T follicular helper cell (primary cell): ENCODE data around the gene ANXA3.
"Not testable (repeated sequence)": the region's sequence is repeated elsewhere in the genome, so short reads cannot be mapped to it uniquely, and the experiment has no call there.

ENCODE experiments used
- DNase-seq: peaks from one replicate; pipeline ENCODE4 v3.0.0-alpha.2; 2020; ENCODE audit warnings: low read depth

ANXA3 gene

GRCh38 chr4:78543424-78544125, 8.0 kb upstream of the ANXA3 start:
- DNase-seq, result no peak

- no peak for DNase-seq
Observed at GRCh38 chr4:78544678-78545077, 6.9 kb upstream of the ANXA3 start.

- DNase-seq, result no peak
Observed at GRCh38 chr4:78545275-78546246, 6.0 kb upstream of the ANXA3 start.

- not testable (repeated sequence) for DNase-seq
Observed at GRCh38 chr4:78547899-78548298, 3.7 kb upstream of the ANXA3 start.

- not testable (repeated sequence) for DNase-seq
Observed at GRCh38 chr4:78548889-78549288, 2.7 kb upstream of the ANXA3 start.

GRCh38 chr4:78552389-78553042, 946 bp downstream of the ANXA3 start:
- DNase-seq, result no peak

GRCh38 chr4:78553043-78553396, 1.4 kb downstream of the ANXA3 start:
- DNase-seq, result no peak

- no peak for DNase-seq
Observed at GRCh38 chr4:78553529-78554060, 2.0 kb downstream of the ANXA3 start.

- DNase-seq, result no peak
Observed at GRCh38 chr4:78556665-78557064, 5.1 kb downstream of the ANXA3 start.

GRCh38 chr4:78557841-78558240, 6.3 kb downstream of the ANXA3 start:
- no peak for DNase-seq

GRCh38 chr4:78558410-78558809, 6.8 kb downstream of the ANXA3 start:
- no peak for DNase-seq

GRCh38 chr4:78560296-78560963, 8.9 kb downstream of the ANXA3 start:
- no peak for DNase-seq

GRCh38 chr4:78561677-78562076, 10.1 kb downstream of the ANXA3 start:
- no peak for DNase-seq

- DNase-seq, result no peak
Observed at GRCh38 chr4:78562687-78563086, 11.1 kb downstream of the ANXA3 start.

GRCh38 chr4:78565971-78566372, 14.4 kb downstream of the ANXA3 start:
- no peak for DNase-seq

- no peak for DNase-seq
Observed at GRCh38 chr4:78566834-78567499, 15.4 kb downstream of the ANXA3 start.

GRCh38 chr4:78567500-78568060, 16.0 kb downstream of the ANXA3 start:
- DNase-seq, result no peak

- DNase-seq, result no peak
Observed at GRCh38 chr4:78568640-78569305, 17.2 kb downstream of the ANXA3 start.

- no peak for DNase-seq
Observed at GRCh38 chr4:78569306-78569821, 17.8 kb downstream of the ANXA3 start.

- DNase-seq, result no peak
Observed at GRCh38 chr4:78570117-78570516, 18.5 kb downstream of the ANXA3 start.
